ENCODE data around the gene GPER1.
"Not testable (repeated sequence)": the region's sequence is repeated elsewhere in the genome, so short reads cannot be mapped to it uniquely, and the experiment has no call there.

The GPER1 gene

DNA sequence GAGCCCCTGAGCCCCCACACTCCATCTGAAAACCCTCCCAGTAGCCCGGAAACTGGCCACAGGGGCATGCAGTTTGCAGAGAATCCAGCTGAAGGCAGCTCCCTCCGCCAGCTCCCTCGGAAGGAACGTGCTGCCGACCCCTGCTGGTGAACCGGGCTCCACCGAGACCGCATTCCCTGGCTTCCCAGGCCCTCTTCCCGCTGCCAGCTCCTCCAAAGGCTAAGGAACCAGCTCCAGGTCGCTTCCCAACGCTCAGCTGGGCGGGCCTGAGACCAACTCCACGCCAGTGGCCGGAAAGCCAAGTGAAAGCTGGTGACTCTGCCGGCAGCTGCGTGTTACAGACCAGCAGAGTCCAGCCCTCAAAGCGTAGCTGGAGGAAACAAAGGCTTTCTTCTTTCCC lies 35.8 kb downstream of the GPER1 start:
- no peak for DNase-seq

DNA sequence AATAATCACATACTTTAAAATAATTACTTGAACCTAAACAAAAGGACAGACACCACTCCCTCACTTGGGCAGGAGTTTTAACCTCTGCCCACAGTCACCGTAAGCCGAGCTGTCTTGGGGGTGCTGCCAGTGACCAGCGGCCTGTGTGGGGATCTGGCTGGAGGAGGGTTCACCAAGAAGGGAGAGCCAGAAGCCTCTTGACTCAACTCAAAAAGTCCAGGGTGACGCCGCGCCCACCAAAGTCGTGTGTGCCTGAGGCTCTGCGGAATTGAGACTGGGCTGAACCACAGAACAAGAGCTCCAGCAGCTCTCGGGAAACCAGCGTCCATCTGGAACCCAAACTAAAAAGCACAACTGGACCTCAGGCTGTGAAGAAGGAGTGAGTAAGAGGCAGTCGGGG lies 36.3 kb downstream of the GPER1 start:
- no peak for DNase-seq

DNA sequence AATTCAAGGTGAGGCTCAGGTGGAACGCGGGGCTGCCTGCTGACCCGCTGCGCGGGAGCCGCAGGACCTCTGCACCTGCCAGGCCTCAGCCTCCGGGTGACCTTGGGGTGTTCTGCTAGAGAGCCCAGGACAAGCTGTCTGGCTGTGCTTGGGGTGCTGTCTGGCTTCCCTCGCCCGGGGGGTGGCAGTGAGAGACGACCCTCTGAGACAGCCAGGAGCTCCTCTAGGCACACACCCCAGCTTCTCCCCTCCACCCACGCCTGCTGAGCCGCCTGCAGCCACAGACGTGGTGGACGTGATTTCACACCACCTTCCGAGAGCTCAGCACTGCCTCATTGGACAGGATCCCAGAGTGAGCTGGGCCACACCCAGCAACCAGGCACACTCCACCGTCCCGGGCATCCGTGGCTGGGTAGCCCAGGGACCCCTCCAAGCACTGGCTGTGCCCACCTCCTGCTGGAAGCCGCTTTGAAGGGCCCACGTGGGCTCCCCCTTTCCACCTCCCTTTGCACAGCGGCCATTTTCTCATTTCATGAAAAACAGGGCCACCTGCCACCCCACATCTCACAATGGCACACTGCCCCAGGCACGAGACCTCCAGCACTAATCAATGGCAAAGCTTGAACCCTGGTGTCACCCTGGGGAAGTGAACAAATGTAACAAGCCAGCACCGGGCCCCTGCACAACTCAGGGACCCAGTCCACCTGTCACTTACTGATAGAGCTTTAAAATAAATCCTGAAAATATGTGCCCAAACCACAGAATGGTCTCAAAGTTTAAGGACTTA lies 37.1 kb downstream of the GPER1 start:
- no peak for DNase-seq

DNA sequence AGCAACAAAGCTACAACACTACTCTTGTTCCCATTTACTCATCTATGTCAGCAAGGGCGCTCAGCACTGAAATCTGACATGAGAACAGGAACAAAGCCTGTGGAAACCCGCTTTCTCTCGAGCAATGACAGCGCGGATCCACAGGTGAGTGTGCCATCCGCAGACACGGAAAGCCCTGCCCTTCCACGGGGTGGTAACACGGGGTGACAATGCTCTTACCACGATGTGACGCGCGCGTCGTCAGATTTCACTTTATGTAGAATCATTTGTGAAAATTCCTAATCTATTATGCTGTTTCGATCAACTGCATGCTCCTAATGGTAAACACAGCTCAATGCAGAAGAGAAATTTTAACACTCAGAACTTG lies 37.7 kb downstream of the GPER1 start:
- no peak for DNase-seq

DNA sequence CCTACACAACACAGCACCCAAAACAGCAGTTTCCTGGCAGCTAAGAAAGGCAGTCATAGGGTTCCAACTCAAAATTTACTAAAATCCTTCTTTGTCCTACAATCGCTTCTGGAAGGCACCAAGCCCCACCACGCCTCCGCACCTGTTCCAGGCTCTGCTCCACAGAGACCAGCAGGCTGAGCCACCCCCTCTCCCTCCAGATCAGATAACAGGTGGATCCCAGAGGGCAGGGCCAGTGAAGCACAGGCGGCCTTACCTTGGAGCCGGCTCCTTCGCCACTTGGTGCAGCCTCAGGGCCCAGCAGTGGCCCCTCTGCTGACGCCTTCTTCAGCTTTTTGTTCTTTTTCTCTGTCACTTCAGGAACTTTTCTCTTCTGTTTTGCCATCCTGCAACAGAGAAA lies 39.1 kb downstream of the GPER1 start:
- no peak for DNase-seq

DNA sequence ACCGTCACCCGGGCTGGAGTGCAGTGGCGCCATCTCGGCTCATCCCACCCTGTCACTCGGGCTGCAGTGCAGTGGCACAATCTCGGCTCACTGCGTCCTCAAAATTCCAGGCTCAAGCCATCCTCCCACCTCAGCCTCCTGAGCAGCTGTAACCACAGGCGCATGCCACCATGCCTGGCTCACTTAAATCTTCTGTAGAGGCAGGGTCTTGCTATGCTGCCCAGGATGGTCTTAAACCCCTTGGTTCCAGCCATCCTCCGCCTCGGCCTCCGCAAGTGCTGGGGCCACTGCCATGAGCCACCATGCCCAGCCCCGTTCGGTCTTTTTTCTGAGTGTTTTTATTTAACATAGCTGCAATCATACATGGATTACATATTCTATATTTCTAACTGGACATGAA lies 41.5 kb downstream of the GPER1 start:
- DNase-seq, result no peak

DNA sequence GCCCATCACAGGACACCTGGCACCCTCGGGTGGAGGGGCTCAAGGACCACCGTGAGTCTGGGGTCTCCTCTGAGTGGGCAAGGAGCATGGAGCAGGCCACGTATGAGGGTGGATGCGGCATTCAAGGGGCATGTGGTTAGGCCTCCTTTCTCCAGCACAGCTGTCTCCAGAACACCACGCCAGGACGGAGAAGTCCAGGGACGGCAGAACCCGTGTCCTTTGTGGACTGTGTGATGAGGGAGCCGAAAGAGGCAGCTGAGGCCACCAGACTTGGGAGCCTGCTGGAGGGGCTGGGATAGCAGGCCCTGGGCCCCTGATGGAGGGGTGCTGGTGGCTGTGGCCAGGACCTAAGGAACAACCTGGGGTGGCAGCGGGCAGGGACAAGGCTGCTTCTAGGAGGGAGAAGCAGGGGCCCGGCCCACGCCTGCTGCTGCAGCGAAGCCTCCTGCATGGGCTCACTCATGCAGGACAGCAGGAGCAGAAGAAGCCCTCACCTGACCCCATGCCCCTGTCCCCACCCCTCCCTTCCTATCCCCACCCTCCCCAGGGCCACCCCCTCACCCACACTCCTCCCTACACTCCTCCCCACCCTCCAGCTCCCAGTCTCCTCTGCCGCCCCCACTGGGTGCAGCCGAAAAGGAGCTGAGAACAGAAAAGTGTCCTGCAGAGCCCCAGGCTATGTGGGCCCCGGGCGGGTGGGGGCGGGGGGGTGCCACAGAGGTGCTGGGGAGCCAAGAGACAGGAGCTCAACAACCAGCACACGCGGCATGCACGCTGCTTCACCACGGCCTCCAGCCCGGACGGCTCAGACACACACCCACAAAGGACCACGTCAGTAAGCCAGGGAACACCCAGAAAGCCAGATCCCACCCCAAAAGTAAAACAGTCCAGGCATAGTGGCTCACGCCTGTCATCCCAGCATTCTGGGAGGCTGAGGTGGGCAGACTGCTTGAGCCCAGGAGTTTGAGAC lies 42.4 kb downstream of the GPER1 start:
- no peak for DNase-seq

DNA sequence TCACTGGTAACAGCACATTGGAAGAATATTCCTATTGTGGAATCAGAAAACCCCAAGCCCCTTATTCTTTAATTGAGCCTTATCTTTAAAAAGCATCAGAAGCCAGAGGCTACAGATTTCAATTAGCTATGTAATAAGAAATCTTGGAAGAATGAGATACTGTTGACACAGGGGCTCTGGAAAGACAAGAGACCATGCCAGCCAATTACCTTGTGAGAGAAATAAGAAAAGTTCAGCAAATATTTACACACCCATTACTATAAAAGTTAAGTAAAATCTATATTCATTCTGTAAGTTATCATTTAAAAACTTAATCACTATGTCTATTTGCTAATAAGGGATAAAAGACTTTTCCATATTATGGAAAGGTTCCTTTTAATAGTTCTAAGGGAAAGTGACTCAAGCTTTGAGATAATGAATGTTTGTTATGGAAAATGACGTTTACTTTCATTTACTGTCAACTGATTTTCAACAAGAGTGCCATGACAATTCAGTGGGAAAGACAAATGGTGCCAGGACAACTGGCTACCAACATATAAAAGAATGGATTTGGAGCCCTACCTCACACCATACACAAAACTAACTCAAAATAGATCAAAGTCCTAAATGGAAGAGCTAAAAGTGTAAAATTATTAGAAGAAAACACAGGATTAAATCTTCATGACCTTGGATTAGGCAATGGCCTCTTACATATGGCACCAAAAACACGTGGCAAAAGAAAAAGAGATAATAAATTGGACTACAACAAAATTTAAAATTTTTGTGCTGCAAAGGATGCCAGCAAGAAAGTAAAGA lies 43.8 kb downstream of the GPER1 start:
- DNase-seq, result no peak

DNA sequence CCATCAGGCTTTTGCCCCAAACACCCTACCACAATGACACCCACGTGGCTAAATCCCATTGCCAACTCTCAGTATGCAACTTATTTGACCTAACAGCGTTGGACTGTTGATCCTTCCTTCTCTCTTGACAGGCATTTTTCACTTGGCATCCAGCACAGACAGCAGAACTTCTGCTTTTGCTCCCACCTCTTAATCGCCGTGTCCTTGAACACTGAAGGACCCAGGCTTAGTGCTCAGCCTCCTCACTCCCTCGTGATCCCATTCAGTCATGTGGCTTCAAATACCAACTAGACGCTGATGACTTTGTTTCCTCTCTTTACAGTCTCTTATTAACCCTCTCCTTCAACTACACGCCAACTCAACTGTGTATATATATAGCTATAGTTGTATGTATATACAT lies 47.0 kb downstream of the GPER1 start:
- no peak for DNase-seq

DNA sequence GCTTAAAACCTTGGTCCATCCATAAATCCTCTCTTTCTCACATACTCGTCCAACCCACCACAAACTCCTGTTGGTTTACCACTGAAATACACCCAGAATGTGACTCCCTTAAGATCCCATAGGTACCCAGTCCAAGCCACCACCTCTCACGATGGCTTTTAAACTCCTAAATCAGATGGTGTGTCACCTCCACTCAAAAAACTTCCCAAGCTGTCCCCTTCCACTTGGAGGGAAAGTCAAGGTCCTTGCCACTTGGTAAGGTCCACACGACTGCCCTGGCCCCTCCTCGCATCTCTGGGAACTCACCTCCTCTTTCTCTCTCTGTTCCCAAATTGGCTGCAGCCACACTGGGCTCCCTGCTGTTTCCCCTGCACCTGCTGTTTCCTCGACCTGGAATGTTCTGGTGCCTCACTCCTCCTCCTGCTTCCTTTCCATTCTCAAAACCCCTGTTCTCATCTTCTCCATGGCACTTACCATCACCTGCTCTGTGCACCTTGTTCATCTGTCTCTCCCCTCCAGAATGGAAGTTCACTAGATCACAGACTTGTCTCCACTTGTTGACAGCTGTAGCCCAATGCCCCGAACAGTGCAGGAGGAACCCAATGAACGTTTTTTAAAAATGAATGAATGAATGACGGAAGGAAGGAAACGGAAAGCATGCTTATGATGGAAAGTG lies 49.1 kb downstream of the GPER1 start:
- DNase-seq, result no peak

DNA sequence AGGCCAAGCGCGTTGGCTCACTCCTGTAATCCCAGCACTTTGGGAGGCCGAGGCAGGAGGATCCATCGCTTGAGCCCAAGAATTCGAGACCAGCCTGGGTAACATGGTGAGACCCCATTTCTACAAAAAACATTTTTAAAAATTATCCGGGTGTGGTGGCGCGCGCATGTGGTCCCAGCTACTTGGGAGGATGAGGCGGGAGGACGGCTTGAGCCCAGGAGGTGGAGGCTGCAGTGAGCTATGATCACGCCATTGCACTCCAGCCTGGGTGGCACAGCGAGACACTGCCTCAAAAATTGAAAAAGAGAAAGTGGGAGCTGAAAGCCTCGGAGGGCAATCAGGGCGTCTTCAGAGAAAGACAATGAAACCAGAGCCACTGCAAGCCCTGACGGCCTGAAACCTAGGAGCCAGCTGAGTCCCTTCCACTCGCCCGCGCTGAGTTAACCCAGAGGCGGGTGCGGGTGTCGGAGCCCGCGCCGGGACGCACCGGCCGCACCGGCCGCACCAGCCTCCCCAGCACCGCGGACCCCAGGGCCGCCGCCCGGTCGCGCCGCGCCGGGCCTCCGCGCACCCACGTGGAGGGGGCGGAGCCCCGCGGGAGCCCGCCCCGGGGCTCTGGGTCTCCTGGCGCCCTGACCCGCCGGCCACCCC lies 49.7 kb downstream of the GPER1 start:
- no peak for DNase-seq

DNA sequence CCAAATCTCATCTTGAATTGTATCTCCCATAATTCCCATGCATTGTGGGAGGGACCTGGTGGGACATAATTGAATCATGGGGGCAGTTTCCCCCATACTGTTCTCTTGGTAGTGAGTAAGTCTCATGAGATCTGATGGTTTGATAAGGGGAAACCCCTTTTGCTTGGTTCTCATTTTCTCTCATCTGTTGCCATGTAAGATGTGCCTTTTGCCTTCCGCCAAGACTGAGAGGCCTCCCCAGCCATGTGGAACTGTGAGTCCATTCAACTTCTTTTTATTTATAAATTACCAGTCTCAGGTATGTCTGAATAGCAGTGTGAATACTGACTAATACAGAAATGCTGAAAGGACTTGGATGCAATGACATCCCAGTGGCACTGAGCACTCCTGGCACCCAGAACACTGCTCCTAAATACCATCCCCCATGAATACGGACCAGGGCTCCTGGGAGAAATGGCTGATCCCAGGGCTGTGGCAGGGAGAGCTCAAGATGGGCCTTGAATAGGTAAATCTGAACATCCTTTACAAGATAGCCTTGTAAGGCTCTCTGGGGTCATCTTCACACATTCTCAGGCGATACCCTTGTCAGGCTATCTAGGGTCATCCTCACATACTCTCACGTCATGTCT lies 52.7 kb downstream of the GPER1 start:
- DNase-seq, result no peak

DNA sequence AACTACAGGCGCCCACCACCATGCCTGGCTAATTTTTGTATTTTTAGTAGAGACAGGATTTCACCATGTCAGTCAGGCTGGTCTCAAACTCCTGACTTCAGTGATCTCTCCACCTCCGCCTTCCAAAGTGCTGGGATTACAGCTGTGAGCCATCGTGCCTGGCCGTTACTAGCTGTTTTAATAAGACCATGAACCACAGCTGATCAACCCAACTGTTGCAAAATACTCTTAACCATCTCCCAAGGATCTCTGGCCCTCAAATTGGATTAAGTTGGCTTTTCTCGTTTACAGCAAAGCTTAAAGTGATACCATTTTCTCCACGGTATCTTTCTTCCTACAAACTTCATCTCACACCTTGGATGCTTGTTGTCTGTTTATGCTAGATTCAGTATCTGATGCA lies 53.7 kb downstream of the GPER1 start:
- no peak for DNase-seq

DNA sequence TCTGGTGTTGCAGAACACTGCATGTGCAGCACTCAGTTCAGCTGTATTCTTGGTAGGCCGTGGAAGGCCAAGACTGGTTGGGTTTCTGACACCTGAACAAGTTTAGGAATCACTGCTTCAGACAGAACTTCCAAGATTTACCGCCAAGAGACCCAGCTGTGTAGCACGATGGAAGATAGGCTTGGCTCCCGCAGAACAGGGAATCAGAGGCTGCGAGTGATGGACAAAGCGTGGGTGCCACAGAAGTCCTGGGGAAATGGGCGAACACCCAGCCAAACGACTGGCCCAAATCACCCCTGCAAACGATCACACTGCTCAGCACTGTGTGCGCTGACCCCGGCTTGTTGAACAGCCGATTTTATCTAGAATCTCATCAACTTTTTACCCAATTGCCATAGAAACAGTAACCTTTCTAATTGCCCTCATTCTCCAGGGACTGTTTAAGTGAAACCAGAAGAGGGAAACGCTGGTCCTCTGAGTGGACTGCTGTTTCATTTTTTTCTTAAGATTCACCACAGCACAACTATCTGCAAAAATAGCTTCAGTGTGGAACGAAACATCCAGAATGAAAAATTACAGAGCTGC lies 54.2 kb downstream of the GPER1 start:
- no peak for DNase-seq

DNA sequence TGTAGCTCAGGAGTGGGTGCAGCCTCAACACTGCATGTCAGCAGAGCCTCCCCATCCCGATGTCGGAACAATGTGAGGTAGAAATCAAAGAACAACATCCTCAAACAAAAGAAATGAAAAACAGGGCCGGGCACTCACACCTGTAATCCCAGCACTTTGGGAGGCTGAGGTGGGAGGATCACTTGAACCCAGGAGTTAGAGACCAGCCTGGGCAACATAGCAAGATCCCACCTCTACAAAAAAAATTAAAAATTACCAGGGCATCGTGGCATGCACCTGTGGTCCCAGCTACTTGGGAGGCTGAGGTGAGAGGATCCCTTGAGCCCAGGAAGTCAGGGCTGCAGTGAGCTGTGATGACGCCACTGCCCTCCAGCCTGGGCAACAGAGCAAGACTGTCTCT lies 55.1 kb downstream of the GPER1 start:
- not testable (repeated sequence) for DNase-seq

All from activated CD4-positive, alpha-beta T cell treated with anti-CD3 and anti-CD28 coated beads for 4 hours (primary cell).